Activated naive CD4-positive, alpha-beta T cell treated with Interleukin-2 at 50 U/mL for 16 hours (primary cell): ENCODE data around the gene KRT35.
"Not testable (repeated sequence)": the region's sequence is repeated elsewhere in the genome, so short reads cannot be mapped to it uniquely, and the experiment has no call there.

Experiments
- DNase-seq: peaks from one replicate; pipeline ENCODE4 v3.0.0-alpha.2; 2020

KRT35 gene

DNA sequence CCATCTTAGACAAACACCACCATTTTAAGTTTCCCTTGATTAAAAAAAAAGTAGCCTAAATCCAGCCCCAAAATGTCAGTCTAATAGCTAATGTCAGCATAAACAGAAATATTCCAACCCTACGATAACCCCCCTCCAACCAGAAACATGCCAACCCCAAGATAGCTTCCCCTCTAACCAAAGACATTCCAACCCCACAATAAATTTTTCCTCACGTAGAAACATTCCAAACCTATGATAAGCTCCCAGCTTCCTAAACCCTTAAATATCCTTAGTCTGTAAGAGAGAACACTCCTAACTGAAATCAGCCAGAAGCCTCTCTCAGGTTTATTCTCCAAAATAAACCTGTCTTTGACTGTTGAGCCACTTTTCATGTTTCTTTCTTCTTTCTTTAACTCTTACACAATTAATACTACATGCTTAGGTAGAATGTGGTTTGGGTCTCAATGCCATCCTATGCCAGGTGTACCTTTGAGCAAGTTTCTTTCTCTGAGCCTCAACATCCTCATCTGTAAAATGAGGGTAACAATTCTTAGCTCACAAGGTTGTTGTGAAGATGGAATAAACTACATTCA is 29.7 kb downstream of the KRT35 start:
- no peak for DNase-seq

- DNase-seq, result no peak
These were observed 31.9 kb downstream of the KRT35 start for GRCh38 chr17:41449008-41449407.

DNA sequence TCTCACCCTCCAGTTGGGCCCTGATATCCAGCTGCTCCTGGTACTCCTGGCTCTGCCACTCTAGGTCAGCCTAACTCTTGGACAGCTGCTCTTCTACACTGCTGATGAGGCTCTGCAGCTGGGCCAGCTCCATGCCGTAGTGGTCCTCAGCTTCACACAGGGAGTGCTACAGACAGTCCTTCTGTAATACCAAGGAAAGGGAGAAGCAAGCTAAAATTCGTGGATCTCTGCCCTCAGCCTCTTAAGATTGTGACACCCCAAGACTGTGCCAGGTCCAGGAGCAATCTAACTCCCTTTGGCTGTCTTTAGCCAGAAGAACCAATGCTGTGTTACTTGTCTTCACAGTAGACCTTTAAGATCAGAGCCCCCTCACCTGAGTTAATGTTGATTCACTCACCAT is 32.4 kb downstream of the KRT35 start:
- no peak for DNase-seq

DNA sequence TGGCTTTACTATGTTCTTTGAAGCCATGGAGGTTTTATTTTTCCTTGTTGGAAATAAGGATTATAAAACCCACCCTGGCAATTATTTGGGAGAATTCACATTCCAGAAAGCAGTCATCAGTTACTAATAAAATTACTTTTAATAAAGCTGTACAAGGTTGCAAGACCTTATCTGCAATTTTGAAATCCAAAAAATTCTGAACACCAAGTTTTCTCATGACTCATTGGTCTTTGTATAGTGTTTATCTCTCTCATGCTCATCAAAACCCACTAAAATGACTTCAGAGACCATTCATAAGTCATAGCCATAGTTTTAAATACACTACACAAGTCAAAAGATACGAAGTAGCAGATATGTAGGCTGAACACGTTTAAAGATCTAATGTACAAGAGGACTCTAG is 34.1 kb downstream of the KRT35 start:
- no peak for DNase-seq

DNA sequence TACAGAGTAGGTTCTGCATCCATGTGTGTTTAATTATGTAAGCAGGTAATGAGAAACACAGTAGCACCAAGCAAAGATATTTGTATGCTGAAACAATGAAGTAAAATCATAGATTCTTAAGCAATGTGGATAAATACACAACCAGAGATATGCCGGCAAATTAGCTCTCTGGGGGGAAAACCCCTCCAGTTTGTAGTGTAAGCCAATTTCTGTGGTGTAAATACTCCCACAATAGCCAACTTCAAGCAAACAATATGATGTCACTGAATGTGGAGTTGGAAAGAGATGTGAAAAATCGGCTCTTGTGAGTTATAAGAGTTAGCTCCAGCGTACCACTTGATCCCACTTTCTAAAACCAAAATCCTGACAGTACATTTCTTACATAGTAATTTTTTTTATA is 36.3 kb downstream of the KRT35 start:
- DNase-seq, result no peak

DNA sequence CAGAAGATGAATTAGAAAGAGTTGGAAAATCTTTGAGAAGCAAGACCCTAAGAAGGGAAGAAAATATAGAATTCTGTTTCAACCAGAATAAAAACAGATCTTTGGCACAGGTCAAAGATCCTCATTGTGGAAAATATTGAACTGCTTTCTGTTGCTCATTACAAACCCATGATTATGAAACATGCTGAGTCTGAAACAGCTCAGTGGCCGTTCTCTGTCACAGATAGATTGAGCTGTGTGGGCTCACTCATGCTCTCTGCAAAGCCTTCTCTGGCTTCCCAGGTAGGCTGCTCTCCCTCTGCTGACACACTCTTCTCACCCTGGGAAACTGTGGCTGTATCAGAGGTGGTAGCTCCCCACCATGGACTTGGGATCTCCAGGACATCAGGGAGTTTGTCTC is 36.8 kb downstream of the KRT35 start:
- DNase-seq, result no peak

- no peak for DNase-seq
These were observed 38.2 kb downstream of the KRT35 start for GRCh38 chr17:41442739-41443138.

DNA sequence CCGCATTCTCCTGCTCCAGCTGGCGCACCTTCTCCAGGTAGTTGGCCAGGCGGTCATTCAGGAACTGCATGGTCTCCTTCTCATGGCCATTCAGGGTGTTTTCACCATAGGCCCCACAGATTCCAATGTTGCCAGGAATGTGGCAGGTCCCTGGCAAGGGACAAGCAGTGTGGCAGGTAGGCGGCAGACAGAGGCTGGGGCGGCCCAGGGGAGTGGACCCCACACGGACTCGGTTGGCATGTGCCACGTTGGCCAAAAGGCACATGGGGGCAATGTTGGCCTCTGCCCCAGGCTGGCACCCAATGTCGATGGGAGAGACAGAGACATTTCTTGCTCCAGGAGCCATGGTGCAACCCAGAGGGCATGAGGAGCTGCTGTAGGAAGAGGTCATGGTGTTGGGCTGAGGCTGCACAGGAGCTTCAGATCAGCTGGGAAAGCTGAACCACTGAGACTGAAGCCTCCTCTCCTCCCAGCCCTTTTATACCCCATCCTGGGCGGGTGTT is 40.4 kb downstream of the KRT35 start, which contains the start of gene KRT38:
Gene KRT38, minus strand, starts transcription at position 453 of the 503 bp plus-strand sequence. Its CDS starts 62 bp downstream, at position 391.
- no peak for DNase-seq

DNA sequence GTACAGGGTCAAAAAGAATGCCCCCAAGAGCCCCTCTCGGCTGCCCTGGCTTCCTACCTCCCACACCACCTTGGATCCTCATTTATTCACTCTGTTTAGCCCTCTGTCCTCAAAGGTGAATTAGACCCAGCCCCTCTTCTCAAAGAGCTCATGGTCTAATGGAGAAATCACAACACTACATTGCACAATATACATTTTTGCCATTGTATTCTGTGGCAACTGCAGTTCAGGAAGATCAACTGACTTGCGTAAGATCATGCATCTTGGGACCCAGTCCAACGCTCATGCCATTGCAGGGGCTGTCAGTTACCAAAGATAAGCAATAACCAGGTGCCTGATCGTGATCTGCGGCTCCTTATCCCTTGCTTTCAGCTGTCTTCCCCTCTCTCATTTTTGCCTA is 41.6 kb downstream of the KRT35 start:
- no peak for DNase-seq

DNA sequence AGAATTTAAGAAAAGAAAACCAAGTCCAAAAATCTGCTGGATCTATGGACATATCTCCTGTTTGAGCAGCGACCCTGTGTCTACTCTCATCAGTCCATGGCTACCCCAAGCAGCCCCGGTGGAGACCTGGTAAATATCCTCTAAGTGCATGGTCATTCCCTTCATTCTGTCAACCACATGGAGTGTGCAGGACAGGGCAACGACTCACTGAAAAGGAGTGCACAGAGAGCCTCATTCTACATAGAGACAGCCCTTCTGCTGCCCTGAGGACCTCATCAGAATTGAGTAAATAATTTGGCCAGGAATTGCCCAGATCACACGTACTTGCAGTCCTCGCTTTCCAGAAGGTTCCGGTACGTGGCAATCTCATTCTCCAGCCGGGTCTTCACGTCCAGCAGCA is 43.2 kb downstream of the KRT35 start:
- no peak for DNase-seq

GRCh38 chr17:41437254-41437653 is 43.7 kb downstream of the KRT35 start:
- DNase-seq, result no peak

DNA sequence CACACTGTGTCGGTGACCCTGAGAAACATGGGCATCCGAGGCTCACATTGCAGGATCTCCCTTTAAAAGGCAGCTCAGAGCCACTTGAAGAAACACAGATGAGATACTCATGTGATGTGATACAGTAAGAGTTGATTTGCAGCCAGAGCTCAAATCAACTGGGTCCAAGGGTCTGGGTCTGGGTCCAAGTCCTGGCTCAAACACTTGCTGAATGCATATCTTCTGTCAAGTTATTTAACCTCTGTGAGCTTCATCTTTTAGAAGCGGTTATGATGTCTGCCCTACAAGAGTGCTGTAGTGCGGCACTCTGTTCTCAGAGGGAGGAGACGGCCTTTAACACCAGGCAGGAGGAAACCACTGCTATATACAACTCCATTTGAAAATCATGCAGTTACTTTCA is 46.5 kb downstream of the KRT35 start:
- DNase-seq, result no peak

GRCh38 chr17:41434005-41434404 is 46.9 kb downstream of the KRT35 start:
- no peak for DNase-seq

DNA sequence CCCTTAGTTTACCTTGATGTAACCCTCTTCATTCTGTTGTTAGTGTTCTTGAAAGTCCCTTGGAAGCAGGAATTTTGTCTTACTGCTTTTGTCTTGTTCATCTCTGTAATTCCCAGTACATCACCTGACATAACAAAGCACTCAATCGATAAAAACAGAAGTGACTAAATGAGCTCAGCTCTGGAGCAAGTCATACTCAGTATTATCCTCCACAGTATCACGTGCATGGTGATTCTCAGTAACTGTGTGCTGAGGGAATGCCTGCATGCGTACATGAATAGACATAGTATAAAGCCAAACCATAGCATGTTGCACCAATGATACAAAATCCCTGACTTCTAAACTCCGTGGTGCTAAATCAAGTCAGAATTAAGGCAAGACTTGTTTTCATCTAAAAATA is 47.4 kb downstream of the KRT35 start:
- DNase-seq, result no peak

- not testable (repeated sequence) for DNase-seq
These were observed 50.6 kb downstream of the KRT35 start for GRCh38 chr17:41430376-41430775.

GRCh38 chr17:41429667-41430066 is 51.3 kb downstream of the KRT35 start:
- DNase-seq, result no peak

DNA sequence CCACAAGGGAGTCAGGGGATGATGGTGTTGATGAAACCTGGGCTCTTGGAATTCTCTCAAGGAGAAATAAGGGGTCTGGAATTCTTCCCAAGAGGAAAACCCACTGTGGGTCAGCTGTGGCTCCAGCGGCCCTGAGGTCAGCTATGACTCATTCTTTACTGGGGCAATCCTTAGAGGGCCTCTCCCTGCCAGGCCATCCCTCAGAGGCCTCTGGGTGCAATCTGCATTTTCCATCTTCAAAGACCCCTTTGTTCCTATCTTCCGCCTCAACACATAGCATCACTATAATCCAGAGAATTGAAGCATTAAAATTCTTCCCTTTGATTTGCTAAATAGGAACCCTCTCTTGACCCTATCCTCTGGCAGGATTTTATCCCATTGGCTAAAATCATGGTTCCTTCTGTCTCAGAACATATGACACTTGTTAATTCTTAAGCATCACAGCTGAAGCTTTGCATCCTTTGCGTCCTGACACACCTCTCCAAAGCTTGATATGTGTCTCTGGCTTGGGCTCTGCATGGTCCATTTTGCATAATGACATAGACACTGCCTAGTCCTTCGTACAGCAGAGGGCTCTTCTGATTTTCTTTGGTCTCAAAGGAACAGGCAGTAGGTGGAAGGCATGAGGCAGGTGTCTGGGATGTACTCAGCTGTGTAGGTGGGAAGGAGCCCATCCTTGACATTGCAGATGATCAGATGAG is 52.2 kb downstream of the KRT35 start:
- no peak for DNase-seq
